HT-29 (cell line): ENCODE results near the gene CCDC27. TPM values are rescaled to one million over a fixed set of nuclear protein-coding genes. Genes with fewer than 3 reads are reported as not detected.

ENCODE experiments used
- DNase-seq: peaks from one replicate; pipeline ENCODE4 v3.0.0-alpha.2; 2015; ENCODE audit warnings: low spot score
- total RNA-seq: library from RNA; depleted of rRNA; stranded (reverse); fragments of >200 nt; shearing (Covaris generic); gene quantifications from 2 replicates; pipeline ENCODE4 v1.2.3, GENCODE V29; 2014

CCDC27 gene
- total RNA-seq, 1 experiment from 2014 or later, result not detected

GRCh38 chr1:3717715-3718601, 34.3 kb upstream of the CCDC27 start:
- no peak for DNase-seq

GRCh38 chr1:3718764-3719163, 33.5 kb upstream of the CCDC27 start:
- no peak for DNase-seq

DNA sequence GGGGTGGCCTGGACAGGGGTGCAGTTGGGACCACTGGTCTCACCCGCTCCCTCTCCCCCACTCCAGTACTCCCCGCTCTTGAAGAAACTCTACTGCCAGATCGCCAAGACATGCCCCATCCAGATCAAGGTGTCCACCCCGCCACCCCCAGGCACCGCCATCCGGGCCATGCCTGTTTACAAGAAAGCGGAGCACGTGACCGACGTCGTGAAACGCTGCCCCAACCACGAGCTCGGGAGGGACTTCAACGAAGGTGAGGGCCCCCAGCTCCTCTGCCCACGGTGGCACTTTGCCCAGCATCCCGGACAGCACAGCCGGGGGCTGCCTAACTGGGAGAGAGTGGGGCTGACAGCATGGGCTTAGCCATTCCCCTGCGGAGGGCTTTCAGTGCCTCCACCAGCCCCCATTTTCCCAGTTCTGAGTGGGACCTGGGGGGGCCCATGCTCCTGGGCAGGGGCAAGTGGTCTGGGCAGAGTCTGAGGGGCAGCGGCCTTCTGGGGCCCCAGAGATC, 30.2 kb upstream of the CCDC27 start:
- DNase-seq, result no peak

DNA sequence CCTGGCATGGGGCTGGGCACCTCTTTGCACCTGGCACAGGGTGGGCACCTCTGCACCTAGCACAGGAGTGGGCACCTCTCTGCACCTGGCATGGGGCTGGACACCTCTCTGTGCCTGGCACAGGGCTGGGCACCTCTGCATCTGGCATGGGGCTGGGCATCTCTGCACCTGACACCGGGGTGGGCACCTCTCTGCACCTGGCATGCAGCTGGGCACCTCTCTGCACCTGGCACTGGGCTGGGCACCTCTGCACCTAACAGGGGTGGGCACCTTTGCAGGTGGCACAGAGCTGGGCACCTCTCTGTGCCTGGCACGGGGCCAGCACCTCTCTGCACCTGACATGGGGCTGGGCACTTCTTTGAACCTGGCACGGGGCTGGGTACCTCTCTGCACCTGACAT, 29.4 kb upstream of the CCDC27 start:
- no peak for DNase-seq

- peak; percentile 77 for DNase-seq
Measured at GRCh38 chr1:3724416-3725030, 27.7 kb upstream of the CCDC27 start.

GRCh38 chr1:3725366-3725765, 26.9 kb upstream of the CCDC27 start:
- no peak for DNase-seq

DNA sequence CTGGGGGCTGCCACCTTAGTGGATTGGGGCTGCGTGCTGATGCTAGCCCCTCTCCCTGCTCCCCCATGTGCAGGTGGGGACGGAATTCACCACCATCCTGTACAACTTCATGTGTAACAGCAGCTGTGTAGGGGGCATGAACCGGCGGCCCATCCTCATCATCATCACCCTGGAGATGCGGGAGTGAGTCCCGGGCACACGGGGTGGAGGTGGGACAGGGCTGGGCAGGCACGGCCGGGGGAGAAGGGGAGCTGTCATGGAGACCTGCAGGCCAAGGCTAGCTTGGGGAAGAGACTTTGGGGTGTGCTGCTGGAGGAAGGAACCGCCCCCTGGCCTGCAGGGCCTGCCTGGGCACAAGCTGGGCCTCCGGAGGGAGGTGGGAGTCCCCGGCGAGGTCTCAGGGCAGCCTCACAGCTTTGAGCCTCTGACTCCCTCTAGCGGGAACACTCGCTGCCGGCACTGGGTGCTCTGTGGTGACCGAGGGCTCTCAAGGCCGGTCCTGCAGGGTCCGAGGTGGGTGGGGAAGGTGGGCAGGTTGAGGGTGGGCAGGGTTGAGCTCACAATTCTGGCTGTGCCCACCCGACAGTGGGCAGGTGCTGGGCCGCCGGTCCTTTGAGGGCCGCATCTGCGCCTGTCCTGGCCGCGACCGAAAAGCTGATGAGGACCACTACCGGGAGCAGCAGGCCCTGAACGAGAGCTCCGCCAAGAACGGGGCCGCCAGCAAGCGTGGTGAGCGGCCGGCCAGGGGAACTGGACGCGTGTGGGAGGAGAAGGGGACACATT, 25.0 kb upstream of the CCDC27 start:
- DNase-seq, result no peak

- no peak for DNase-seq
Measured at GRCh38 chr1:3727825-3728776, 24.1 kb upstream of the CCDC27 start.

- no peak for DNase-seq
Measured at GRCh38 chr1:3729594-3730542, 22.4 kb upstream of the CCDC27 start.

GRCh38 chr1:3730543-3731247, 21.6 kb upstream of the CCDC27 start:
- DNase-seq, result no peak

- DNase-seq, result no peak
Measured at GRCh38 chr1:3731583-3732433, 20.4 kb upstream of the CCDC27 start.

GRCh38 chr1:3732434-3733093, 19.7 kb upstream of the CCDC27 start:
- DNase-seq, result no peak

DNA sequence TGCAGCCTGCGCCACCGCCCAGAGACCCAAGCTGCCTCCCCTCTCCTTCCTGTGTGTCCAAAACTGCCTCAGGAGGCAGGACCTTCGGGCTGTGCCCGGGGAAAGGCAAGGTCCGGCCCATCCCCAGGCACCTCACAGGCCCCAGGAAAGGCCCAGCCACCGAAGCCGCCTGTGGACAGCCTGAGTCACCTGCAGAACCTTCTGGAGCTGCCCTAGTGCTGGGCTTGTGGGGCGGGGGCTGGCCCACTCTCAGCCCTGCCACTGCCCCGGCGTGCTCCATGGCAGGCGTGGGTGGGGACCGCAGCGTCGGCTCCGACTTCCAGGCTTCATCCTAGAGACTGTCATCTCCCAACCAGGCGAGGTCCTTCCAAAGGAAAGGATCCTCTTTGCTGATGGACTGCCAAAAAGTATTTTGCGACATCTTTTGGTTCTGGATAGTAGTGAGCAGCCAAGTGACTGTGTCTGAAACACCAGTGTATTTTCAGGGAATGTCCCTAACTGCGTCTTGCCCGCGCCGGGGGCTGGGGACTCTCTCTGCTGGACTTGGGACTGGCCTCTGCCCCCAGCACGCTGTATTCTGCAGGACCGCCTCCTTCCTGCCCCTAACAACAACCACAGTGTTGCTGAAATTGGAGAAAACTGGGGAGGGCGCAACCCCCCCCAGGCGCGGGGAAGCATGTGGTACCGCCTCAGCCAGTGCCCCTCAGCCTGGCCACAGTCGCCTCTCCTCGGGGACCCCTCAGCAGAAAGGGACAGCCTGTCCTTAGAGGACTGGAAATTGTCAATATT, 19.0 kb upstream of the CCDC27 start:
- no peak for DNase-seq

- no peak for DNase-seq
Measured at GRCh38 chr1:3733883-3734589, 18.2 kb upstream of the CCDC27 start.

GRCh38 chr1:3734602-3735001, 17.6 kb upstream of the CCDC27 start:
- no peak for DNase-seq

DNA sequence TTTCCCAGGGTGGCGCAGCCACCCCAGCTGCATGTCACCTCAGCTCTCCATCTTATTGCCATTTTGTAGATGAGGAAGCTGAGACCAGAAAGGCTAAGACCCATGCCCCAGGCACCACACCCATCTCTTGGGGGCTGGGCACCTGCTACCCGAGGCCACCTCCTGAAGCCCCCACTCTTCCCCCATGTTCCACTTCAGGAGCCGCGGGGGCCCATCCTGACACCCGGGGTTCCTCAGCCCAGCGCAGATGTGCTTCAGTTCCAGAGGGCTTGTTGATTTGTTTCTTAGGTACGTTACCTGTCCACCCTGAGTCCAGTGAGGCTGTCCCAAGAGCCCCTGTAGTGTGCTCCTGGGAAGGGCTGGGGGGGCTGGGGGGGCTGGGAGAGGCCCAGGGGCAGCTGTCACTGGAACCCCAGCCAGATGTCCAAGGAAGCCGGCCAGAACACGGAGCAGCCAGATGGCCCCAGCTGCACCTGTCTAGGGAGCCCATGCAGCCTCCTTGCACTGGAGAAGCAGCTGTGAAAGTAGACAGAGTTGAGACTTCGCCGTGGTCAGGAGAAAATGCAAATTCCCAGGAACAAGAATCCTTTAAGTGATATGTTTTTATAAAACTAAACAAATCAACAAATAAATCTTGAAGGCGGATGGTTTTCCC, 17.1 kb upstream of the CCDC27 start:
- no peak for DNase-seq
